ENCODE results near the gene TMEM63B. TPM values are rescaled to one million over a fixed set of nuclear protein-coding genes. Genes with fewer than 3 reads are reported as not detected.

The TMEM63B gene
- total and polyA plus RNA-seq, 2 of the 8 experiments (the other 6 are each of a cell fraction or from before 2014, with no cell fraction given) = 61.1 to 96.8 TPM

DNA sequence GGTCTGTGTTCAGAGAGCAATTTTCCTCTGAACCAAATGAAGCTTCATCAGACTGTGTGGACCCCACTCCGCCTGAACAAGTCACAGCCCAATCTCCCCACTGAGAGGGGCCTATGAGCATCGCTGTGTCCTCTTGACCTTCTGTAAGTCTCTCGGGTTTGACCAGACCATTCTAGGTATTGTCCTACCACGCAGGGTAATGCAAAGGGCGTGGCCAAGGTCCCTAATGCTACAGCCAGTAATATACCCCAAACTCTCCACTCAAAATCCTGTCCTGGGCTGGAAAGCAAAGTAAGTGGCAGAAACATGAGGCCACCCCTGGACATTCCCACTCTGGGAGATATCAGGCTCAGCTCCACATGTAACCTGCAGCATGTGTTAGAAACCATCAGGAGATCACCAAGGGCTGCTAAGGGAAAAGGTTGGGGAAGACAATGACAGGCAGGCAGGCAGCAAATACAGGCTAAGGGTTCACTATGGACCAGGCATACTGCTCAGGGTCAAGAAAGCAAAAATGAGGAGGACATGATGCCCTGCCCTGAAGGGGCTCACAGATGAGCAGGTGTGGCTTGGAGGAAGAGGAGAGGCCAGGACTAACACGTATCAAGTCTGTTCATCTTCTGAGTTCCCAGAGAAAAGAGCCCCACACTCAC lies 33.5 kb upstream of the TMEM63B start:
- Histone ChIP-seq H3K27me3 (replicated peaks in 1 of 4; ENCODE audit: control insufficient read depth in 3 of 4, extremely low read depth in 1 of 4, insufficient read depth in 3 of 4, low read length in 3 of 4) (no peaks in the 10 kb centered on the region), H3K14ac (ENCODE audit: insufficient read length) (no peak overlapping the region), H3K79me1 (ENCODE audit: low read depth, low read length) (no peaks in the 10 kb centered on the region; the same call in 1 of the 2 replicates), H2BK15ac (ENCODE audit: low read length) (no peak overlapping the region), H4K8ac (ENCODE audit: extremely low read depth, insufficient read depth, low read length) (no peak overlapping the region), H2BK12ac (ENCODE audit: low read depth, low read length) (no peak overlapping the region), H3K4ac (replicated peaks; ENCODE audit: insufficient read length, low read depth, low read length) (no peak overlapping the region), H3K9me3 (ENCODE audit: insufficient read depth in 2 of 2, low read depth in 1 of 2, low read length in 1 of 2) (no peaks in the 10 kb centered on the region), H3K27ac (ENCODE audit: low read depth, low read length) (no peak overlapping the region), H3K56ac (replicated peaks; ENCODE audit: insufficient read length, low read depth, low read length) (no peak overlapping the region), H3K23ac (ENCODE audit: insufficient read length) (no peak overlapping the region), H2BK5ac (ENCODE audit: low read depth, low read length) (no peak overlapping the region), H3K4me3 (ENCODE audit: extremely low read depth in 1 of 4, insufficient read depth in 2 of 4, low read depth in 3 of 4, low read length in 4 of 4) (no peak overlapping the region), H3K23me2 (ENCODE audit: low read depth, low read length) (no peaks in the 10 kb centered on the region), H2BK120ac (replicated peaks; ENCODE audit: low read depth, low read length) (no peak overlapping the region), H4K5ac (ENCODE audit: insufficient read length, low read depth, low read length) (no peak overlapping the region), H3K36me3 (ENCODE audit: control insufficient read depth in 2 of 4, insufficient read depth in 4 of 4, low read length in 3 of 4) (peaks cover 0 to 6% (median 0%) of the 10 kb centered on the region in 4 experiments; a peak in 4 of 8 replicates), H3K18ac (ENCODE audit: extremely low read depth, low read length) (no peak overlapping the region), H3K4me1 (replicated peaks in 1 of 4; ENCODE audit: control insufficient read depth in 3 of 4, insufficient read depth in 4 of 4, low read length in 3 of 4) (no peaks in the 10 kb centered on the region), H3K79me2 (ENCODE audit: control insufficient read depth in 1 of 2, insufficient read depth in 2 of 2, low read length in 2 of 2) (no peaks in the 10 kb centered on the region), H4K20me1 (replicated peaks in 1 of 2; ENCODE audit: control insufficient read depth in 1 of 2, insufficient read depth in 2 of 2, low read length in 2 of 2) (peaks cover 2 to 15% of the 10 kb centered on the region in 2 experiments), H2AK5ac (ENCODE audit: low read depth, low read length) (no peak overlapping the region), H4K91ac (replicated peaks; ENCODE audit: insufficient read length, low read length) (no peak overlapping the region), H3K9ac (replicated peaks in 1 of 4; ENCODE audit: extremely low read depth in 1 of 4, low read depth in 3 of 4, low read length in 3 of 4) (no peak overlapping the region), H3K4me2 (ENCODE audit: insufficient read depth in 1 of 2, low read depth in 2 of 2, low read length in 2 of 2) (no peak overlapping the region), H2AFZ (ENCODE audit: low read length) (no peak overlapping the region), H2BK20ac (ENCODE audit: low read length) (no peak overlapping the region)
- DNase-seq (ENCODE audit: low read depth in 1 of 2, low spot score in 2 of 2) = no peak
- 89% methylated on average over 6 of the region's 6 CpGs; no CpG with 5 or more reads in 1 of the 2 experiments for WGBS, 2 experiments (ENCODE audit: extremely low coverage in 1 of 2, insufficient coverage in 1 of 2, insufficient read length in 1 of 2, insufficient replicate concordance in 2 of 2, low coverage in 1 of 2, low lambda C conversion rate in 2 of 2, missing lambda C conversion rate in 1 of 2)
- FAIRE-seq = no peak
- CTCF ChIA-PET (ENCODE audit: partially characterized antibody) = interaction anchor here (0.6 to 10.8 kb wide), 5 partner anchors 14 to 158 kb away, joined by 3 to 255 read pairs (median 5); no protein-coding TSS in a partner anchor
- POLR2A ChIA-PET (ENCODE audit: partially characterized antibody) = interaction anchor here (0.6 to 1.7 kb wide), 4 partner anchors 11 to 161 kb away, joined by 3 to 6 read pairs (median 3); no protein-coding TSS in a partner anchor
- TF ChIP-seq FOSL1 (IDR thresholded peaks at IDR 0.05; ENCODE audit: insufficient read depth, low read depth, low read length) (no peak), KDM5A (IDR thresholded peaks at IDR 0.05; ENCODE audit: low read length) (no peak), KDM4A (IDR thresholded peaks at IDR 0.05; ENCODE audit: low read depth, low read length, severe bottlenecking) (no peak), POLR2AphosphoS5 (IDR thresholded peaks at IDR 0.05; ENCODE audit: low read depth, low read length) (no peak), JUND (IDR thresholded peaks at IDR 0.05; ENCODE audit: low read length) (no peak), YY1 (IDR thresholded peaks at IDR 0.05; ENCODE audit: low read depth, low read length) (no peak), NRF1 (IDR thresholded peaks at IDR 0.05; ENCODE audit: low read depth, low read length) (no peak), SUZ12 (IDR thresholded peaks at IDR 0.05; ENCODE audit: low read length) (no peak), RFX5 (IDR thresholded peaks at IDR 0.05; ENCODE audit: borderline replicate concordance, low read depth, low read length) (no peak)
- TF ChIP-seq, protein P1, sequence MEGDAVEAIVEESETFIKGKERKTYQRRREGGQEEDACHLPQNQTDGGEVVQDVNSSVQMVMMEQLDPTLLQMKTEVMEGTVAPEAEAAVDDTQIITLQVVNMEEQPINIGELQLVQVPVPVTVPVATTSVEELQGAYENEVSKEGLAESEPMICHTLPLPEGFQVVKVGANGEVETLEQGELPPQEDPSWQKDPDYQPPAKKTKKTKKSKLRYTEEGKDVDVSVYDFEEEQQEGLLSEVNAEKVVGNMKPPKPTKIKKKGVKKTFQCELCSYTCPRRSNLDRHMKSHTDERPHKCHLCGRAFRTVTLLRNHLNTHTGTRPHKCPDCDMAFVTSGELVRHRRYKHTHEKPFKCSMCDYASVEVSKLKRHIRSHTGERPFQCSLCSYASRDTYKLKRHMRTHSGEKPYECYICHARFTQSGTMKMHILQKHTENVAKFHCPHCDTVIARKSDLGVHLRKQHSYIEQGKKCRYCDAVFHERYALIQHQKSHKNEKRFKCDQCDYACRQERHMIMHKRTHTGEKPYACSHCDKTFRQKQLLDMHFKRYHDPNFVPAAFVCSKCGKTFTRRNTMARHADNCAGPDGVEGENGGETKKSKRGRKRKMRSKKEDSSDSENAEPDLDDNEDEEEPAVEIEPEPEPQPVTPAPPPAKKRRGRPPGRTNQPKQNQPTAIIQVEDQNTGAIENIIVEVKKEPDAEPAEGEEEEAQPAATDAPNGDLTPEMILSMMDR (IDR thresholded peaks at IDR 0.05; ENCODE audit: control extremely low read depth in 1 of 3, insufficient read depth in 1 of 3, low read depth in 1 of 3, low read length in 3 of 3) = no peak

Data from H1 (cell line).